Gastrocnemius medialis (tissue), 4 donors: Measurements from ENCODE around the gene SELENOM.
A peak's percentile ranks its signal among the peaks of the same experiment; 100 is the strongest.

Source experiments
- POLR2A ChIP-seq, 2 donors: fragments of 450-650 bp; IDR thresholded peaks; one replicate each; pipeline ENCODE4 v1.6.1; 2017; ENCODE audit warnings: antibody characterized with exemption in 2 of 2, mild to moderate bottlenecking in 2 of 2, moderate library complexity in 2 of 2
- TF ChIP-seq, protein P1 (sequence below), 5 experiments: fragments of 450-650 bp in 3 of 5; fragments of 200-600 bp in 2 of 5; sonication (generic) in 2 of 5; IDR thresholded peaks in 4 of 5; conservative IDR thresholded peaks in 1 of 5; 1 replicate in 4 of 5; 2 replicates in 1 of 5; pipeline ENCODE4 v1.5.1; 2016 to 2019; ENCODE audit warnings: antibody characterized with exemption in 5 of 5, mild to moderate bottlenecking in 3 of 5, moderate library complexity in 3 of 5

DNA sequence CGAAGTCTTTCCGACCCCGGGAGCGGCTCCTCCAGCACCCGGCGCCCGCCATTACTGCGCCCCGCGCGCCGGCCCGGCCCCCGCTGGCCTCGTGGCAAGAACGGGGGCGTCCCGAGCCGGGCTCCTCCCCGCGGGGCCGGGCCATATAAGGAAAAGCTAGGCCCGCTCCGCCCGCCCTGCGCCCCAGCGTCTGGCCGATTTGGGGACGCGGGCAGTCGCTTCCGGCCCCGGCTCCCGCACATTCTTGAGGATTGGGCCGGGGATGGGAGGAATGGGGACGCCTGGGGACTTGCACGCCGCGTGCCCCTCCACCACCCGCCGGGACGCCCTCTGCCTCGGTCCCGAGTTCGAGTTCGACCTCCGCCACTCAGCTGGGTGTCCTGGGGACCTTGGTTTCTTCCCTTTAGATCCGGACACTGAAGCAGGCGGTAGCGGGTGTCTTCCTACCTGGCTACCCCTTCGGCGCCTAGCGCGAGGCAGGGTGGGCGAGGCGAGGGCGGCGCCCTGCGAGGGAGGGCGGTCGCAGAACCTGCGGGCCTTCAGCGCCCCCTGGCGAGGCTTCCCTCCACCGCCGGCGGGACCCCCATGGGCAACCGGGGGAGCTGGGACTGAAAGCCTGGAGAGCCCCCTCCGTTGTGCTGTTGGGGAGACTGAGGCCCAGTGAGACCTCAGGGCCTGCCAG lies 22.4 kb downstream of the SELENOM start:
- TF ChIP-seq, protein P1, sequence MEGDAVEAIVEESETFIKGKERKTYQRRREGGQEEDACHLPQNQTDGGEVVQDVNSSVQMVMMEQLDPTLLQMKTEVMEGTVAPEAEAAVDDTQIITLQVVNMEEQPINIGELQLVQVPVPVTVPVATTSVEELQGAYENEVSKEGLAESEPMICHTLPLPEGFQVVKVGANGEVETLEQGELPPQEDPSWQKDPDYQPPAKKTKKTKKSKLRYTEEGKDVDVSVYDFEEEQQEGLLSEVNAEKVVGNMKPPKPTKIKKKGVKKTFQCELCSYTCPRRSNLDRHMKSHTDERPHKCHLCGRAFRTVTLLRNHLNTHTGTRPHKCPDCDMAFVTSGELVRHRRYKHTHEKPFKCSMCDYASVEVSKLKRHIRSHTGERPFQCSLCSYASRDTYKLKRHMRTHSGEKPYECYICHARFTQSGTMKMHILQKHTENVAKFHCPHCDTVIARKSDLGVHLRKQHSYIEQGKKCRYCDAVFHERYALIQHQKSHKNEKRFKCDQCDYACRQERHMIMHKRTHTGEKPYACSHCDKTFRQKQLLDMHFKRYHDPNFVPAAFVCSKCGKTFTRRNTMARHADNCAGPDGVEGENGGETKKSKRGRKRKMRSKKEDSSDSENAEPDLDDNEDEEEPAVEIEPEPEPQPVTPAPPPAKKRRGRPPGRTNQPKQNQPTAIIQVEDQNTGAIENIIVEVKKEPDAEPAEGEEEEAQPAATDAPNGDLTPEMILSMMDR (IDR thresholded peaks at IDR 0.05 in 4 of 5, conservative IDR thresholded peaks at IDR 0.05 in 1 of 5) = peak; percentile 81 to 90 (median 87)
- TF ChIP-seq POLR2A (IDR thresholded peaks at IDR 0.05) = peak; percentile 82 to 84
